CD14-positive monocyte (primary cell): Measurements from ENCODE around the gene MKLN1. TPM values are rescaled to one million over a fixed set of nuclear protein-coding genes. Genes with fewer than 3 reads are reported as not detected.

Experiments used
- DNase-seq, 3 donors: peaks; one replicate each; pipeline ENCODE4 v3.0.0-alpha.2; 2011 to 2022
- H2AFZ ChIP-seq: 2 replicates; pipeline ENCODE4 v1.6.0; 2012; ENCODE audit warnings: mild to moderate bottlenecking, low read depth, low read length, inconsistent platforms; ENCODE audit not compliant: insufficient read depth, poor library complexity, severe bottlenecking
- H3K27ac ChIP-seq, 2 donors: 1 replicate in 1 of 2; 2 replicates in 1 of 2; pipeline ENCODE4 v1.5.1; 2012 to 2013; ENCODE audit warnings: low read length in 2 of 2, control low read depth in 1 of 2, inconsistent platforms in 1 of 2, low read depth in 1 of 2, mild to moderate bottlenecking in 1 of 2
- H3K27me3 ChIP-seq, 2 donors: one replicate each; pipeline versions ENCODE4 v1.6.0 to v1.6.1; 2011 to 2013; ENCODE audit warnings: low read length in 2 of 2; ENCODE audit not compliant: control insufficient read depth in 2 of 2, insufficient read depth in 2 of 2
- H3K36me3 ChIP-seq, 2 donors: replicated peaks in 1 of 2; 1 replicate in 1 of 2; 2 replicates in 1 of 2; pipeline versions ENCODE4 v1.5.1 to v1.6.1; 2012 to 2013; ENCODE audit warnings: low read length in 2 of 2, control low read depth in 1 of 2, inconsistent platforms in 1 of 2, mild to moderate bottlenecking in 1 of 2; ENCODE audit not compliant: insufficient read depth in 2 of 2, control insufficient read depth in 1 of 2
- H3K4me1 ChIP-seq, 2 donors: 1 replicate in 1 of 2; 2 replicates in 1 of 2; pipeline versions ENCODE4 v1.5.1 to v1.6.1; 2012 to 2013; ENCODE audit warnings: low read length in 2 of 2, control low read depth in 1 of 2, inconsistent platforms in 1 of 2, mild to moderate bottlenecking in 1 of 2, moderate library complexity in 1 of 2; ENCODE audit not compliant: insufficient read depth in 2 of 2, control insufficient read depth in 1 of 2
- H3K4me2 ChIP-seq: replicated peaks from 2 replicates; pipeline ENCODE3; 2012; ENCODE audit warnings: low read length, moderate library complexity, mild to moderate bottlenecking; ENCODE audit not compliant: poor library complexity, severe bottlenecking; ENCODE audit errors: extremely low read depth
- H3K4me3 ChIP-seq, 3 experiments: fragments of 200-600 bp in 1 of 3; sonication (generic) in 1 of 3; replicated peaks in 1 of 3; 1 replicate in 2 of 3; 2 replicates in 1 of 3; pipeline ENCODE4 v1.5.1; 2011 to 2013; ENCODE audit warnings: low read length in 3 of 3, mild to moderate bottlenecking in 3 of 3, control low read depth in 2 of 3, low read depth in 2 of 3, inconsistent platforms in 1 of 3, moderate library complexity in 1 of 3
- H3K79me2 ChIP-seq: 2 replicates; pipeline ENCODE4 v1.6.0; 2012; ENCODE audit warnings: mild to moderate bottlenecking, control low read depth, inconsistent platforms, low read length, moderate library complexity; ENCODE audit not compliant: insufficient read depth
- H3K9ac ChIP-seq: 2 replicates; pipeline ENCODE4 v1.6.0; 2017; ENCODE audit warnings: low read length, mild to moderate bottlenecking; ENCODE audit not compliant: insufficient read depth, poor library complexity, severe bottlenecking
- H3K9me3 ChIP-seq, 2 donors: replicated peaks in 1 of 2; 1 replicate in 1 of 2; 2 replicates in 1 of 2; pipeline versions ENCODE4 v1.5.1 to v1.6.1; 2012 to 2013; ENCODE audit warnings: low read length in 2 of 2, control low read depth in 1 of 2; ENCODE audit not compliant: control insufficient read depth in 1 of 2, insufficient read depth in 1 of 2
- H4K20me1 ChIP-seq: 2 replicates; pipeline ENCODE4 v1.6.0; 2012; ENCODE audit warnings: mild to moderate bottlenecking, low read length, control low read depth, moderate library complexity; ENCODE audit not compliant: insufficient read depth
- H3K27ac Mint-ChIP-seq, 7 donors: one replicate each; pipeline ENCODE4 v1.8.0; 2020; ENCODE audit warnings: mild to moderate bottlenecking in 7 of 7, mixed read lengths in 7 of 7, moderate library complexity in 6 of 7, inconsistent platforms in 2 of 7
- H3K27me3 Mint-ChIP-seq, 3 donors: one replicate each; pipeline ENCODE4 v1.8.0; 2021 to 2022; ENCODE audit warnings: low read depth in 3 of 3, mild to moderate bottlenecking in 3 of 3, mixed read lengths in 3 of 3, moderate library complexity in 3 of 3, inconsistent platforms in 1 of 3
- H3K36me3 Mint-ChIP-seq, 2 donors: one replicate each; pipeline ENCODE4 v1.8.0; 2020; ENCODE audit warnings: mixed read lengths in 2 of 2, inconsistent platforms in 1 of 2, mild to moderate bottlenecking in 1 of 2
- H3K4me1 Mint-ChIP-seq: one replicate; pipeline ENCODE4 v1.8.0; 2020; ENCODE audit warnings: mild to moderate bottlenecking, mixed read lengths
- H3K4me3 Mint-ChIP-seq, 2 donors: one replicate each; pipeline ENCODE4 v1.8.0; 2020; ENCODE audit warnings: mild to moderate bottlenecking in 2 of 2, mixed read lengths in 2 of 2, moderate library complexity in 1 of 2
- H3K9me3 Mint-ChIP-seq, 7 donors: one replicate each; pipeline ENCODE4 v1.8.0; 2020 to 2022; ENCODE audit warnings: mixed read lengths in 7 of 7, mild to moderate bottlenecking in 6 of 7, moderate library complexity in 6 of 7, inconsistent platforms in 2 of 7
- WGBS: methylation state at CpG from one replicate; pipeline ENCODE4 v1.1.5; 2013; ENCODE audit warnings: missing lambda C conversion rate; ENCODE audit not compliant: insufficient coverage; 5-methylcytosine and 5-hydroxymethylcytosine counted together
- intact Hi-C, 2 donors: fragments of 100-400 bp; cut with micrococcal nuclease; formaldehyde crosslinking; loops; one replicate each; pipeline versions ENCODE4 v1.15.0 to v1.15.1; 2023
- polyA plus RNA-seq, 3 donors: library from polyadenylated mRNA; depleted of rRNA in 1 of 3; unstranded in 2 of 3; stranded (reverse) in 1 of 3; fragments of 300-500 nt in 2 of 3; fragments of >200 nt in 1 of 3; fragmentation: Illumina TruSeq in 2 of 3; gene quantifications; 1 replicate in 2 of 3; 2 replicates in 1 of 3; pipeline ENCODE4 v1.2.3, GENCODE V29; 2012 to 2021
- TF ChIP-seq, protein P1 (sequence below): fragments of 200-600 bp; IDR thresholded peaks from one replicate; pipeline ENCODE4 v1.8.0; 2022; ENCODE audit warnings: antibody characterized with exemption, mild to moderate bottlenecking

Gene MKLN1
- polyA plus RNA-seq, 3 donors = 12.2 to 18.5 (median 17.2) TPM

DNA sequence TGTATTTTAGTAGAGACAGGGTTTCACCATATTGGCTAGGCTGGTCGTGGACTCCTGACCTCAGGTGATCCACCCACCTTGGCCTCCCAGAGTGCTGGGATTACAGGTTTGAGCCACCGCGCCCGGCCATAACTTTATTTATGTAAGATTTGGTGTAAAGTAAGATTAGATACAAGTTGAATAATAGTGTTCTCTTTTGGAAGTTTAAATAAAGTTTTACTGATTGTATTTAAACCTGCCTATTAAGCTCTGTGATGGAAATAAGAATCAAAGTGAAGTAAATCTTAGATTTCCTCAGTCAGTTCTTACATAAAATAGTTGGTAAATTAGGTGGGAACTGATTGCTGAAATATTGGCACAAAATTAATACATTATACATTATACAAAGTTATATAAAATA, 86.0 kb downstream of the MKLN1 start:
- Histone ChIP-seq H3K4me2 (no peak overlapping the region), H3K36me3 (peaks cover 57 to 82% of the 10 kb centered on the region in 2 donors), H3K4me3 (no peak overlapping the region), H3K4me1 (no peaks in the 10 kb centered on the region), H3K79me2 (no peaks in the 10 kb centered on the region), H3K27ac (no peak overlapping the region), H4K20me1 (no peaks in the 10 kb centered on the region), H3K9ac (no peak overlapping the region), H2AFZ (no peak overlapping the region), H3K9me3 (no peaks in the 10 kb centered on the region), H3K27me3 (no peaks in the 10 kb centered on the region)
- Mint-ChIP-seq H3K9me3 (no peaks in the 10 kb centered on the region), H3K27ac (no peak overlapping the region), H3K4me1 (no peaks in the 10 kb centered on the region), H3K36me3 (peaks cover 50 to 54% of the 10 kb centered on the region in 2 donors), H3K4me3 (no peak overlapping the region), H3K27me3 (no peaks in the 10 kb centered on the region)
- intact Hi-C loops = no loop called here
- TF ChIP-seq, protein P1, sequence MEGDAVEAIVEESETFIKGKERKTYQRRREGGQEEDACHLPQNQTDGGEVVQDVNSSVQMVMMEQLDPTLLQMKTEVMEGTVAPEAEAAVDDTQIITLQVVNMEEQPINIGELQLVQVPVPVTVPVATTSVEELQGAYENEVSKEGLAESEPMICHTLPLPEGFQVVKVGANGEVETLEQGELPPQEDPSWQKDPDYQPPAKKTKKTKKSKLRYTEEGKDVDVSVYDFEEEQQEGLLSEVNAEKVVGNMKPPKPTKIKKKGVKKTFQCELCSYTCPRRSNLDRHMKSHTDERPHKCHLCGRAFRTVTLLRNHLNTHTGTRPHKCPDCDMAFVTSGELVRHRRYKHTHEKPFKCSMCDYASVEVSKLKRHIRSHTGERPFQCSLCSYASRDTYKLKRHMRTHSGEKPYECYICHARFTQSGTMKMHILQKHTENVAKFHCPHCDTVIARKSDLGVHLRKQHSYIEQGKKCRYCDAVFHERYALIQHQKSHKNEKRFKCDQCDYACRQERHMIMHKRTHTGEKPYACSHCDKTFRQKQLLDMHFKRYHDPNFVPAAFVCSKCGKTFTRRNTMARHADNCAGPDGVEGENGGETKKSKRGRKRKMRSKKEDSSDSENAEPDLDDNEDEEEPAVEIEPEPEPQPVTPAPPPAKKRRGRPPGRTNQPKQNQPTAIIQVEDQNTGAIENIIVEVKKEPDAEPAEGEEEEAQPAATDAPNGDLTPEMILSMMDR = no peak
- DNase-seq = no peak
- WGBS = no CpG with 5 or more reads among the region's 4 CpGs

DNA sequence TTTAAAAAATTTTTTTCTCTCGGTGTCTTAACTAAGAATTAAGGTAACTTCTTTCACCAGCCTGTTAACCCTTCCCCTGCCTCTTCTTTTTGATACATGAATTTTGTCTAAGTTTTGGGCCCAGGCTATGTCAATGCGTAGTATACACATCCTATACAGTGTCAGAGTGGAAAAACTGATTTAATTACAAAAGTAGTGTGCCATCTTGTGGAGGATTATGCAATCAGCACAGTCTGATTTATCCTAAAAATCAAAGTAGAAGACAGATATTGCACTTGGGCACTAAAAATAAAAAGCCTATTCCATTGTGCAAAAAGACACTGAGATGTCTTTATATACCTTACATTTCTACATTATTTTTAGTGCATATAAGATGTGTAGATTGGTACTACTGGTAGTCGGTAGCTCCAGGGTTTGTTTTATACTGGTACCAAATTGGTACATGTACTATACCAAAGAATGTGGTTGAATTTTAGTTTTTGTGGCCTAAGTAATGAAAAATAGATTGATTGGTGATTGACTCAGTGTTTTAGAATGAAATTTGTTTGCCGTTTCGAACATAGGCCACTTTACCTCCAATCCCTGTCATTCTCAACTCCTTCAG, 96.6 kb downstream of the MKLN1 start:
- peaks cover 35 to 46% of the 10 kb centered on the region in 2 donors for H3K36me3 Mint-ChIP-seq
- Histone ChIP-seq H3K4me1 (no peaks in the 10 kb centered on the region), H3K79me2 (no peaks in the 10 kb centered on the region), H3K4me3 (no peak overlapping the region), H3K27me3 (no peaks in the 10 kb centered on the region), H3K9ac (no peak overlapping the region), H3K4me2 (no peak overlapping the region), H4K20me1 (peaks cover 9% of the 10 kb centered on the region), H3K9me3 (no peaks in the 10 kb centered on the region), H3K27ac (no peak overlapping the region), H3K36me3 (peaks cover 6 to 68% of the 10 kb centered on the region in 2 donors), H2AFZ (no peak overlapping the region)
- TF ChIP-seq, protein P1 = peak; percentile 32
- no peaks in the 10 kb centered on the region for H3K9me3 Mint-ChIP-seq
- H3K4me3 Mint-ChIP-seq = no peak overlapping the region
- H3K27me3 Mint-ChIP-seq = peaks cover 0 to 3% (median 3%) of the 10 kb centered on the region in 3 donors
- no peaks in the 10 kb centered on the region for H3K4me1 Mint-ChIP-seq
- peak overlapping the region in 1 of 7 donors; percentile 6 for H3K27ac Mint-ChIP-seq
- peak; percentile 3 to 29 (median 7) for DNase-seq
- no CpG with 5 or more reads among the region's 5 CpGs for WGBS
- intact Hi-C loops = loop anchor here in 1 of 2 donors (10.0 kb wide), 1 partner anchor 320 kb away; no protein-coding TSS in a partner anchor
